ENCODE data around the gene CCDC7.
"Not testable (repeated sequence)": the region's sequence is repeated elsewhere in the genome, so short reads cannot be mapped to it uniquely, and the experiment has no call there.

The CCDC7 gene

DNA sequence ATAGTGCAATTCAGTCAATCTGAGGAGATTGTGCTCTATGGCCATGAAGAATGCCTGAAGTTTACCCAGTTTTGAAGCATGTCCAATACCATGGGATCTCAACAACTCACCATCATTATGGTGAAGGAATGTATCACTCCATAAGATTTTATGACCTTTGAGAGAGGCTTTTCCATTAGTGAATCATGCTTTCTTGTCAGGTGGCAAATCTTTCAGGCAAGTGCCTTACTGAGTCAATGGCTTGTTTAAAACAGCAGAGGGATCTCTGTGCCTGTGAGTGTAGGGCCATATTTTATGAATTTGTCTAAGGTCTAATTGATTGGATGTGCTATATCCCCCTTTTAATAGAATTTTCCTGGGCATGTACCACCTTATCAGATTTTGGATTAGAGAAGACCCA lies 131.5 kb downstream of the CCDC7 start:
- no peak overlapping the region for H3K4me3 Mint-ChIP-seq
- no peaks in the 10 kb centered on the region for H3K36me3 Mint-ChIP-seq (ENCODE audit: low read depth)
- H3K27ac Mint-ChIP-seq = no peak overlapping the region
- no peaks in the 10 kb centered on the region for H3K4me1 Mint-ChIP-seq (ENCODE audit: low read depth)
- DNase-seq = no peak
- no peaks in the 10 kb centered on the region for H3K9me3 Mint-ChIP-seq
- H3K27me3 Mint-ChIP-seq = no peaks in the 10 kb centered on the region

GRCh38 chr10:32582946-32583345 lies 137.0 kb downstream of the CCDC7 start:
- DNase-seq = no peak
- no peaks in the 10 kb centered on the region for H3K4me1 Mint-ChIP-seq (ENCODE audit: low read depth)
- no peak overlapping the region for H3K27ac Mint-ChIP-seq
- peaks cover 22% of the 10 kb centered on the region for H3K36me3 Mint-ChIP-seq (ENCODE audit: low read depth)
- no peaks in the 10 kb centered on the region for H3K27me3 Mint-ChIP-seq
- H3K9me3 Mint-ChIP-seq = peaks cover 7% of the 10 kb centered on the region
- H3K4me3 Mint-ChIP-seq = no peak overlapping the region

DNA sequence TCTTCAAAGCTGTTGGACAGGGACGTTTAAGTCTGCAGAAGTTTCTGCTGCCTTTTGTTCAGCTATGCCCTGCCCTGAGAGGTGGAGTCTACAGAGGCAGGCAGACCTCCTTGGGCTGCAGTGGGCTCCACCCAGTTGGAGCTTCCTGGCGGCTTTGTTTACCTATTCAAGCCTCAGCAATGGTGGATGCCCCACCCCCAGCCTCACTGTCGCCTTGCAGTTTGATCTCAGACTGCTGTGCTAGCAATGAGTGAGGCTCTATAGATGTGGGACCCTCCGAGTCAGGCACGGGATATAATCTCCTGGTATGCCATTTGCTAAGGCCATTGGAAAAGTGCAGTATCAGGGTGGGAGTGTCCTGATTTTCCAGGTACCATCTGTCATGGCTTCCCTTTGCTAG lies 152.1 kb downstream of the CCDC7 start:
- not testable (repeated sequence) for H3K4me1 Mint-ChIP-seq (ENCODE audit: low read depth); H3K27ac Mint-ChIP-seq; DNase-seq; H3K27me3 Mint-ChIP-seq; H3K4me3 Mint-ChIP-seq
- peaks cover 14% of the 10 kb centered on the region for H3K9me3 Mint-ChIP-seq
- H3K36me3 Mint-ChIP-seq (ENCODE audit: low read depth) = peaks cover 93% of the 10 kb centered on the region

DNA sequence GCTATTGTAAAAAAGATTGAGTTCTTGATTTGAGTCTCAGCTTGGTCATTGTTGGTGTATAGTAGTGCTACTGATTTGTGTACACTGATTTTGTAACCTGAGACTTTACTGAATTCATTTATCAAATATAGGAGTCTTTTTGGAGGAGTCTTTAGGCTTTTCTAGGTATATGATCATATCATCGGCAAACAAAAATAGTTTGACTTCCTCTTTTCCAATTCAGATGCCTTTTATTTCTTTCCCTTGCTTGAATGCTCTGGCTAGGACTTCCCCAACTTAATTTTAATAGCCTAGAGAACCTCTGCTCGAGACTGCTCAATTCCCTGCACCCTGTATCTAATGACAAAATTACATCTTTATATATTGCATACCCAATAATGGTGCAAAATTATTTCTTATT lies 154.4 kb downstream of the CCDC7 start:
- no peaks in the 10 kb centered on the region for H3K27me3 Mint-ChIP-seq
- H3K4me3 Mint-ChIP-seq = no peak overlapping the region
- H3K36me3 Mint-ChIP-seq (ENCODE audit: low read depth) = peaks cover 83% of the 10 kb centered on the region
- no peak overlapping the region for H3K27ac Mint-ChIP-seq
- DNase-seq = no peak
- H3K4me1 Mint-ChIP-seq (ENCODE audit: low read depth) = no peaks in the 10 kb centered on the region
- H3K9me3 Mint-ChIP-seq = peaks cover 16% of the 10 kb centered on the region

DNA sequence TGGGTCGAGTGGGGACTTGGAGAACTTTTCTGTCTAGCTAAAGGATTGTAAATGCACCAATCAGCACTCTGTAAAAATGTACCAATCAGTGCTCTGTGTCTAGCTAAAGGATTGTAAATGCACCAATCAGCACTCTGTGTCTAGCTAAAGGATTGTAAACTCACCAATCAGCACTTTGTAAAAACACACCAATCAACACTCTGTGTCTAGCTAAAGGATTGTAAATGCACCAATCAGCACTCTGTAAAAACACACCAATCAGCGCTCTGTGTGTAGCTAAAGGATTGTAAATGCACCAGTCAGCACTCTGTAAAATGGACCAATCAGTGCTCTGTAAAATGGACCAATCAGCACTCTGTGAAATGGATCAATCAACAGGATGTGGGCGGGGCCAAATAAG lies 155.6 kb downstream of the CCDC7 start:
- H3K27ac Mint-ChIP-seq; H3K27me3 Mint-ChIP-seq; H3K4me1 Mint-ChIP-seq (ENCODE audit: low read depth); H3K4me3 Mint-ChIP-seq; DNase-seq: not testable (repeated sequence)
- peaks cover 16% of the 10 kb centered on the region for H3K9me3 Mint-ChIP-seq
- peaks cover 76% of the 10 kb centered on the region for H3K36me3 Mint-ChIP-seq (ENCODE audit: low read depth)

- no peaks in the 10 kb centered on the region for H3K4me1 Mint-ChIP-seq (ENCODE audit: low read depth)
- H3K27me3 Mint-ChIP-seq = no peaks in the 10 kb centered on the region
- H3K9me3 Mint-ChIP-seq = peaks cover 17% of the 10 kb centered on the region
- DNase-seq = no peak
- H3K36me3 Mint-ChIP-seq (ENCODE audit: low read depth) = peaks cover 43% of the 10 kb centered on the region
- H3K4me3 Mint-ChIP-seq = no peak overlapping the region
- no peak overlapping the region for H3K27ac Mint-ChIP-seq
Observed at GRCh38 chr10:32605787-32606186, 159.8 kb downstream of the CCDC7 start.

DNA sequence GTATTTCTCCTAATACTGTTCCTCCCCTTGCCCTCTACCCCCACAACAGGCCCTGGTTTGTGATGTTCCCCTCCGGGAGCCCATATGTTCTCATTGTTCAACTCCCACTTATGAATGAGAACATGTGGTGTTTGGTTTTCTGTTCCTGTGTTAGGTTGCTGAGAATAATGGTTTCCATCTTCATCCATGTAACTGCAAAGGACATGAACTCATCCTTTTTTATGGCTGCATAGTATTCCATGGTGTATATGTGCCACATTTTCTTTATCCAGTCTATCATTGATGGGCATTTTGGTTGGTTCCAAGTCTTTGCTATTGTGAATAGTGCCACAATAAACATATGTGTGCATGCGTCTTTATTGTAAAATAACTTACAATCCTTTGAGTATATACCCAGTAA lies 164.6 kb downstream of the CCDC7 start:
- H3K4me3 Mint-ChIP-seq; H3K4me1 Mint-ChIP-seq (ENCODE audit: low read depth); H3K27ac Mint-ChIP-seq; DNase-seq; H3K27me3 Mint-ChIP-seq: not testable (repeated sequence)
- peaks cover 32% of the 10 kb centered on the region for H3K9me3 Mint-ChIP-seq
- H3K36me3 Mint-ChIP-seq (ENCODE audit: low read depth) = peaks cover 51% of the 10 kb centered on the region

DNA sequence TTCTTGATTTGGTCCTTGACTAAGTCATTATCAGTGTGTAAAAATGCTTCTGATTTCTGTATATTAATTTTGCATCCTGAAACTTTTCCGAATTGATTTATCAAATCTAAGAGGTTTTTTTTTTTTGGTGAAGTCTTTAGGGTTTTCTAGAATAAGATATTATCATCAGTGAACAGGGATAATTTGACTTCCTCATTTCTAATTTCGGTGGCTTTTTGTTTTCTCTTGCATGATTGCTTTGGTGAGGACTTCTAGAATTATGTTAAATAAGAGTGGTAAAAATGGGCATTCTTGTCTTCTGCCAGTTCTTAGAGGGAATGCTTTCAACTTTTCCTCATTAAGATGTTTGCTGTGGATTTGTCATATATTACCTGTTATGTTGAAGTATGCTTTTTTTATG lies 170.5 kb downstream of the CCDC7 start:
- peaks cover 9% of the 10 kb centered on the region for H3K4me1 Mint-ChIP-seq (ENCODE audit: low read depth)
- H3K27me3 Mint-ChIP-seq = no peaks in the 10 kb centered on the region
- H3K4me3 Mint-ChIP-seq = no peak overlapping the region
- no peak overlapping the region for H3K27ac Mint-ChIP-seq
- no peak for DNase-seq
- H3K36me3 Mint-ChIP-seq (ENCODE audit: low read depth) = peaks cover 59% of the 10 kb centered on the region
- H3K9me3 Mint-ChIP-seq = peaks cover 38% of the 10 kb centered on the region

- no peak overlapping the region for H3K27ac Mint-ChIP-seq
- peaks cover 26% of the 10 kb centered on the region for H3K9me3 Mint-ChIP-seq
- peaks cover 39% of the 10 kb centered on the region for H3K36me3 Mint-ChIP-seq (ENCODE audit: low read depth)
- peaks cover 9% of the 10 kb centered on the region for H3K4me1 Mint-ChIP-seq (ENCODE audit: low read depth)
- no peaks in the 10 kb centered on the region for H3K27me3 Mint-ChIP-seq
- no peak for DNase-seq
- H3K4me3 Mint-ChIP-seq = no peak overlapping the region
Observed at GRCh38 chr10:32618482-32618881, 172.5 kb downstream of the CCDC7 start.

DNA sequence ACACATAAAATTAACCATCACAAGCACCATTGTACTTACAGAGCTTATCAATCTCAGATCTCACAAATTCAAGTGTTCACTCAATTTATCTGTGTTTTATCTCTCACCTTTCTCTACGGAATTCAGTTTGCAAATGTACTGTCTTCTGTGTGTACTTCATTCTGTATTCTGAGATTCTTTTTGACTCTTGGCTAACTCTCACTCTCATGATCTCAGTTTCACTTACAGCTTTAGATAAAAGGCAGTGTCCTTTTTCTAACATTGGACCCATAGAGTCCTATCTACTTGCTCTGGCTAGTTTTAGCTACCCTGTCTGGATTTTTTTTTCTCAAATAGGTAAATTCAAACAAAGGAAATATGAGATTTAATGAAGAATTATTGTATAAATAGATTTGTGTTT lies 176.0 kb downstream of the CCDC7 start:
- Mint-ChIP-seq H3K9me3 (peaks cover 10% of the 10 kb centered on the region), H3K27me3 (no peaks in the 10 kb centered on the region), H3K27ac (no peak overlapping the region), H3K36me3 (ENCODE audit: low read depth) (peaks cover 35% of the 10 kb centered on the region), H3K4me3 (no peak overlapping the region), H3K4me1 (ENCODE audit: low read depth) (peaks cover 9% of the 10 kb centered on the region)
- DNase-seq = no peak

GRCh38 chr10:32622409-32622808 lies 176.5 kb downstream of the CCDC7 start:
- no peaks in the 10 kb centered on the region for H3K27me3 Mint-ChIP-seq

DNA sequence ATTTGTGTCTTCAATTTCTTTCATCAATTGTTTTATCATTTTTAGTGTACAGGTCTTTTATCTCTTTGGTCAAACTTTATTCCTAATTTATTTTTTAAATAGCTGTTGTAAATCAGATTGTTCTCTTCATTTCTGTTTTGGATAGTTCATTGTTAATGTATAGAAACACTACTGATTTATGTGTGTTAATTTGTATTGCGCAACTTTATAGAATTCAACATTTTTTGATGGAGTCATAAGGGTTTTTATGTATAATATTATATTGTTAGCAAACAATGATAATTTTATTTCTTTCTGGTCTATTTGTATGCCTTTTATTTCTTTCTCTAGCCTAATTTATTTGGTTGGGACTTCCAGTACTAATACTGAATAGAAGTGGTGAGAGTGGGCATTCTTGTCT lies 181.2 kb downstream of the CCDC7 start:
- no peak for DNase-seq
- Mint-ChIP-seq H3K36me3 (ENCODE audit: low read depth) (peaks cover 31% of the 10 kb centered on the region), H3K4me3 (no peak overlapping the region), H3K9me3 (peaks cover 13% of the 10 kb centered on the region), H3K27me3 (no peaks in the 10 kb centered on the region), H3K27ac (no peak overlapping the region), H3K4me1 (ENCODE audit: low read depth) (no peaks in the 10 kb centered on the region)

More at GRCh38 chr10:32622409-32622808, 176.5 kb downstream of the CCDC7 start:
- Mint-ChIP-seq H3K36me3 (ENCODE audit: low read depth) (peaks cover 38% of the 10 kb centered on the region), H3K9me3 (peaks cover 14% of the 10 kb centered on the region), H3K4me1 (ENCODE audit: low read depth) (peaks cover 9% of the 10 kb centered on the region), H3K27ac (no peak overlapping the region), H3K4me3 (no peak overlapping the region)
- no peak for DNase-seq

GRCh38 chr10:32629910-32630309 lies 184.0 kb downstream of the CCDC7 start:
- Mint-ChIP-seq H3K36me3 (ENCODE audit: low read depth) (peaks cover 20% of the 10 kb centered on the region), H3K4me1 (ENCODE audit: low read depth) (peaks cover 4% of the 10 kb centered on the region), H3K27ac (no peak overlapping the region), H3K9me3 (peaks cover 13% of the 10 kb centered on the region), H3K27me3 (no peaks in the 10 kb centered on the region), H3K4me3 (no peak overlapping the region)
- DNase-seq = no peak

DNA sequence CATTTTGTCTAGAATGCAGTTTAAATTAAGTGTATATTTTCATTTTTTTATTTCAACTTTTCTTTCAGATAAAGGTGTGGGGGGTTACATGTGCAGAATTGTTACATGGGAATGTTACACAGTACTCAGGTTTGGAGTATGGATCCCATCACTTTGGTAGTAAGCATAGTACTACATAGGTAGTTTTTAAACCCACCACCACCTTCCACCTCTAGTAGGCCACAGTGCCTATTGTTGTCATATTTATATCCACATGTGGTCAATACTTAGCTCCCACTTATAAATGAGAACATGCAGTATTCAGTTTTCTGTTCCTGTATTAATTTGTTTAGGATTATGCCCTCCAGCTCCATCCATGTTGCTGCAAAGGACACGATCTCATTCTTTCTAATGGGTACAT lies 200.6 kb downstream of the CCDC7 start:
- Mint-ChIP-seq H3K27me3 (no peaks in the 10 kb centered on the region), H3K4me3 (no peak overlapping the region), H3K9me3 (peaks cover 11% of the 10 kb centered on the region), H3K27ac (no peak overlapping the region), H3K36me3 (ENCODE audit: low read depth) (peaks cover 46% of the 10 kb centered on the region), H3K4me1 (ENCODE audit: low read depth) (peaks cover 9% of the 10 kb centered on the region)
- DNase-seq = no peak

DNA sequence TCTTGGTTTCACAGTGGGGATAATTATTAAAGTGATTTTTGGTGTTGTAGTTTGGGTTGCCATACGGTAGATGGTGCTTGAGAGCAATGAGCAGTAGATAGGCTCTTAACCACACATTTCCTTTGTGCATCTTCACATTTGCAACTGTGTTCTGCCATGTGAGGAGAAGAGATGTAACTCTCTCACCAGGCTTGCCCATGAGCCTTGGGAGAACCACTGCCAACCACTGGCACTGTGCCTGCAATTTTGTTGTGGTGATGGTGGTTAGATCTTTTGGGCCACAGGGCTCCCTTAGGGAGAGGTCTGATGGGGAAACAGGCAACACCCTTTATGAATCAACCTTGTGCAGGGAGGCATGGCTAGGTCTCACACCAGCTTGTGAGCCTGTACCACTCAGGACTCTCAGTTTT lies 204.3 kb downstream of the CCDC7 start:
- DNase-seq = no peak
- H3K4me1 Mint-ChIP-seq (ENCODE audit: low read depth) = peaks cover 9% of the 10 kb centered on the region
- peaks cover 52% of the 10 kb centered on the region for H3K36me3 Mint-ChIP-seq (ENCODE audit: low read depth)
- H3K27me3 Mint-ChIP-seq = no peaks in the 10 kb centered on the region
- peak overlapping the region; percentile 11 for H3K27ac Mint-ChIP-seq
- H3K4me3 Mint-ChIP-seq = no peak overlapping the region
- H3K9me3 Mint-ChIP-seq = peaks cover 36% of the 10 kb centered on the region

DNA sequence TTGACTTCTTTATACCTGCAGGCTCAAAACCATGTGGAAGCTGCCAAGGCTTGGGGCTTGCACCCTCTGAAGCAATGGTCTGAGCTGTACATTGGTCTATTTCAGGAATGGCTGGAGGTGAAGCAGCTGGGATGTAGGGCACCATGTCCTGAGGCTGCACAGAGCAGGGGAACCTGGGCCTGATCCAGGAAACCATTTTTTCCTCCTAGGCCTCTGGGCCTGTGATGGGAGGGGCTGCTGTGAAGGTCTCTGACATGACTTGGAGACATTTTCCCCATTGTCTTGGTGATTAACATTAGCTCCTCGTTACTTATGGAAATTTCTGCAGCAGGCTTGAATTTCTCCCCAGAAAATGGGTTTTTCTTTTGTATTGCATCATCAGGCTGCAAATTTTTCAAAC lies 211.5 kb downstream of the CCDC7 start:
- not testable (repeated sequence) for DNase-seq; H3K4me1 Mint-ChIP-seq (ENCODE audit: low read depth); H3K27me3 Mint-ChIP-seq; H3K4me3 Mint-ChIP-seq; H3K27ac Mint-ChIP-seq
- Mint-ChIP-seq H3K36me3 (ENCODE audit: low read depth) (peaks cover 67% of the 10 kb centered on the region), H3K9me3 (peaks cover 48% of the 10 kb centered on the region)

Measured in activated T-cell treated with anti-CD3 and anti-CD28 coated beads, Interleukin-2, amount 50 U/mL, for 24 hours (primary cell).